Psoas muscle (tissue), 8 donors: ENCODE data around the gene SLC22A25. TPM values are rescaled to one million over a fixed set of nuclear protein-coding genes. Genes with fewer than 3 reads are reported as not detected.

Experiments
- ATAC-seq, 4 donors: fragments of 200-7000 bp; cut with Tn5 transposase; one replicate each; pipeline ENCODE4 v1.9.1; 2020; ENCODE audit warnings: moderate library complexity in 3 of 4, mild to moderate bottlenecking in 2 of 4
- DNase-seq, 2 donors: peaks; one replicate each; pipeline ENCODE4 v3.0.0-alpha.2; 2020
- H3K27ac ChIP-seq: fragments of 200-600 bp; one replicate; pipeline ENCODE4 v1.8.0; 2022
- H3K27me3 ChIP-seq, 3 donors: fragments of 200-600 bp in 1 of 3; one replicate each; pipeline versions ENCODE4 v1.6.1 to v1.8.0; 2013 to 2022; ENCODE audit warnings: low read length in 2 of 3, mild to moderate bottlenecking in 2 of 3, moderate library complexity in 1 of 3; ENCODE audit not compliant: insufficient read depth in 3 of 3
- H3K36me3 ChIP-seq, 2 donors: fragments of 200-600 bp in 1 of 2; one replicate each; pipeline versions ENCODE4 v1.6.1 to v1.8.0; 2013 to 2022; ENCODE audit warnings: low read depth in 1 of 2, mild to moderate bottlenecking in 1 of 2, moderate library complexity in 1 of 2; ENCODE audit not compliant: insufficient read depth in 1 of 2
- H3K4me1 ChIP-seq: fragments of 200-600 bp; one replicate; pipeline ENCODE4 v1.8.0; 2022
- H3K4me3 ChIP-seq: fragments of 200-600 bp; one replicate; pipeline ENCODE4 v1.8.0; 2022; ENCODE audit warnings: mild to moderate bottlenecking
- H3K9me3 ChIP-seq: fragments of 200-600 bp; one replicate; pipeline ENCODE4 v1.8.0; 2022
- WGBS, 3 donors: extraction: QIAGEN DNeasy Blood & Tissue Kit; methylation state at CpG; one replicate each; pipeline versions ENCODE4 v1.1.6 to v1.1.7; 2013; 5-methylcytosine and 5-hydroxymethylcytosine counted together
- intact Hi-C, 2 donors: fragments of 100-400 bp; cut with DNase I; formaldehyde crosslinking; loops; one replicate each; pipeline versions ENCODE4 v1.11.0 to v1.14.2; 2022
- long read RNA-seq, 2 donors: library from polyadenylated mRNA; unstranded; transcript quantifications; one replicate each; pipeline ENCODE4 v2.0.0, GENCODE V29; 2021
- polyA plus RNA-seq, 3 donors: library from polyadenylated mRNA; stranded (reverse); fragments of 200-250 nt; gene quantifications; one replicate each; pipeline ENCODE4 v1.2.3, GENCODE V29; 2013
- total RNA-seq, 4 donors: library from RNA; stranded (reverse); fragmentation: NEBNext Ultra II Directional in 2 of 4; extraction: Animal tissue kit (Norgen Biotek cat#: 25700) in 2 of 4; gene quantifications; one replicate each; pipeline versions ENCODE4 v1.2.1 to v1.2.4, GENCODE V29; 2021 to 2023
- TF ChIP-seq, protein P1 (sequence below): fragments of 200-600 bp; IDR thresholded peaks from one replicate; pipeline ENCODE4 v1.8.0; 2022; ENCODE audit warnings: antibody characterized with exemption
- donor health status: healthy with polysubstance abuse.
- donor health status: DM: no; HTN: no; CAD: no; lungs with moderate emphysema.
- donor health status: Bipolar disorder and iron deficiency.
- donor health status: healthy.
- donor health status: DM: yes; HTN: yes; CAD: no.
- donor health status: DM: no; HTN: no; CAD: no.
- donor health status: DM: no; HTN: no; CAD: no.
- donor health status: DM: yes; HTN: yes; CAD: no.

Gene SLC22A25
- not detected for total RNA-seq
- polyA plus RNA-seq = not detected
- long read RNA-seq, donor 1 = 0 reads
- long read RNA-seq, donor 2 = 0 reads

DNA sequence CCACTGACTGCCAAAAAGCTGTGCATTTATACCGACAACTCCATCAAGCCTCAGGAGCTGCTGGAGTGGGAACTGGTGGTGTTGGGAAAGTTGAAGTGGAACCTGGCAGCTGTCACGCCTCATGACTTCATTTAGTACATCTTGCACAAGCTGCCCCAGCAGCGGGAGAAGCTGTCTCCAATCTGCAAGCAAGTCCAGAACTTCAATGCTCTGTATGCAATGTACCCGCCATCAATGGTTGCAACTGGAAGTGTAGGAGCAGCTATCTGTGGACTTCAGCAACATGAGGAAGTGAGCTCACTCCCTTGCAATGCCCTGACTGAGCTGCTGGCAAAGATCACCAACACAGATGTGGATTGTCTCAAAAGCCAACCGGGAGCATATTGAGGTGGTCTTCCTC is at the start of gene SLC22A25:
TSS of gene SLC22A25 (minus strand) at position 67 of the 400 bp plus-strand sequence. CDS start 13,947 bp downstream, outside the sequence.
- TF ChIP-seq, protein P1, sequence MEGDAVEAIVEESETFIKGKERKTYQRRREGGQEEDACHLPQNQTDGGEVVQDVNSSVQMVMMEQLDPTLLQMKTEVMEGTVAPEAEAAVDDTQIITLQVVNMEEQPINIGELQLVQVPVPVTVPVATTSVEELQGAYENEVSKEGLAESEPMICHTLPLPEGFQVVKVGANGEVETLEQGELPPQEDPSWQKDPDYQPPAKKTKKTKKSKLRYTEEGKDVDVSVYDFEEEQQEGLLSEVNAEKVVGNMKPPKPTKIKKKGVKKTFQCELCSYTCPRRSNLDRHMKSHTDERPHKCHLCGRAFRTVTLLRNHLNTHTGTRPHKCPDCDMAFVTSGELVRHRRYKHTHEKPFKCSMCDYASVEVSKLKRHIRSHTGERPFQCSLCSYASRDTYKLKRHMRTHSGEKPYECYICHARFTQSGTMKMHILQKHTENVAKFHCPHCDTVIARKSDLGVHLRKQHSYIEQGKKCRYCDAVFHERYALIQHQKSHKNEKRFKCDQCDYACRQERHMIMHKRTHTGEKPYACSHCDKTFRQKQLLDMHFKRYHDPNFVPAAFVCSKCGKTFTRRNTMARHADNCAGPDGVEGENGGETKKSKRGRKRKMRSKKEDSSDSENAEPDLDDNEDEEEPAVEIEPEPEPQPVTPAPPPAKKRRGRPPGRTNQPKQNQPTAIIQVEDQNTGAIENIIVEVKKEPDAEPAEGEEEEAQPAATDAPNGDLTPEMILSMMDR = no peak
- ATAC-seq (no peak), DNase-seq (no peak)
- H3K4me1 ChIP-seq = no peaks in the 10 kb centered on the region
- no peaks in the 10 kb centered on the region for H3K36me3 ChIP-seq
- no peaks in the 10 kb centered on the region for H3K9me3 ChIP-seq
- H3K27ac ChIP-seq = no peak within 1 kb of the TSS
- 70 to 73% (median 72%) methylated on average over 5 of the region's 5 CpGs for WGBS, 3 donors
- no peak within 1 kb of the TSS for H3K4me3 ChIP-seq
- intact Hi-C loops = no loop called here
- peaks cover 0 to 2% (median 0%) of the 10 kb centered on the region in 3 donors for H3K27me3 ChIP-seq

DNA sequence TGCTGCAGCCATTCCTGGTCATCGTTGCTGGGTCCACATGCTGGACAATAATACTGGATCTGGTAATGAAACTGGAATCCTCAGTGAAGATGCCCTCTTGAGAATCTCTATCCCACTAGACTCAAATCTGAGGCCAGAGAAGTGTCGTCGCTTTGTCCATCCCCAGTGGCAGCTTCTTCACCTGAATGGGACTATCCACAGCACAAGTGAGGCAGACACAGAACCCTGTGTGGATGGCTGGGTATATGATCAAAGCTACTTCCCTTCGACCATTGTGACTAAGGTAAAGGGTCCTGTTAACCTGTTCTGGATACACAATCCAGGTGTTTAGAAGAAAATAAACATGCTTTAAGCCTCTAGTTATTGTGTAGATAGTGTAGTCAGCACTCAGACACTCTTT is 46.9 kb upstream of the SLC22A25 start:
- TF ChIP-seq, protein P1 = no peak
- WGBS, 3 donors = 79 to 84% (median 81%) methylated on average over 4 of the region's 4 CpGs
- DNase-seq = no peak
- Histone ChIP-seq H3K9me3 (no peaks in the 10 kb centered on the region), H3K4me3 (no peak overlapping the region), H3K27ac (no peak overlapping the region), H3K36me3 (no peaks in the 10 kb centered on the region), H3K27me3 (no peaks in the 10 kb centered on the region), H3K4me1 (no peaks in the 10 kb centered on the region)
- ATAC-seq = no peak
- intact Hi-C loops = no loop called here

DNA sequence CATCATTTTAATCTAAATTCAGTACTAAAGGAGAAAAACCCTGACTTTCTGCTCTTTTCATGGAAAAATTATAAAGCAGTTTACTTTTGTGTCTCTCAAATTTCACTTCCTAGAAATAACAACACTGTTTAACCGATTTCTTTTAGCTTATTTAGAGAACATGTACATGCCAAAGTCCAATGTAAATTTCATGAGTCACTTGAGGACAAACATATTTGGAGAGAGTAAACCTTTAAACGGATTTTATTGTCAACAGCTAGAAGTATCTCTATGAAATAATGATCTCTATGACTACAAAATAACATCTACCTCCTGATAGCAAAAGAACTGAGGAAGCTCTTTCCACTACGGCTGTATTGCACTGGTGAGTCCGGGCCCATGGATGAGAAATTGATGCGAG is 46.3 kb upstream of the SLC22A25 start:
- Histone ChIP-seq H3K4me1 (no peaks in the 10 kb centered on the region), H3K9me3 (no peaks in the 10 kb centered on the region), H3K27ac (no peak overlapping the region), H3K4me3 (no peak overlapping the region), H3K36me3 (no peaks in the 10 kb centered on the region), H3K27me3 (no peaks in the 10 kb centered on the region)
- 70 to 73% (median 72%) methylated on average over 5 of the region's 5 CpGs for WGBS, 3 donors
- DNase-seq (no peak), ATAC-seq (no peak)
- intact Hi-C loops = no loop called here
- TF ChIP-seq, protein P1 = no peak

DNA sequence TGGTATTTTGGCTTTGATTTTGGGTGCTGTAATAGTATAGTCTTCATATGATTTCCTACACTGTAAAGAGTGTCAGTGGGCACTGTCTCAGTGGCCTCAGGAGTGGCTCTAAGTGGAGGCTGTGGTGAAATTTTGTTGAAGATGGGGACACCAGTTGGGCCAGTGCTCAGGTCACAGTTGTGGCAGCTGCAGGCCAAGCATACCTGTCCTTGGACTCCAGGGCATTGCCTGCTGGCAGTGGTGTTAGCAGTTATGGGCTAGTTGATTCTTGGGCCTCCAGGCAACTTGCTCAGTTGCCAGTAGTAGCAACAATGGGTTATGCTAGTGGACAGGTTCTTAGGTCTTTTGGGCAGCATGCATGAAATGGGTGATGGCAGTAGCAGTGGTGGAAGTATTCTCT is 39.2 kb upstream of the SLC22A25 start:
- Histone ChIP-seq H3K27ac (no peak overlapping the region), H3K27me3 (peaks cover 0 to 2% (median 0%) of the 10 kb centered on the region in 3 donors), H3K9me3 (no peaks in the 10 kb centered on the region), H3K4me1 (no peaks in the 10 kb centered on the region), H3K36me3 (no peaks in the 10 kb centered on the region), H3K4me3 (no peak overlapping the region)
- ATAC-seq (no peak), DNase-seq (no peak)
- TF ChIP-seq, protein P1 = no peak
- intact Hi-C loops = no loop called here

DNA sequence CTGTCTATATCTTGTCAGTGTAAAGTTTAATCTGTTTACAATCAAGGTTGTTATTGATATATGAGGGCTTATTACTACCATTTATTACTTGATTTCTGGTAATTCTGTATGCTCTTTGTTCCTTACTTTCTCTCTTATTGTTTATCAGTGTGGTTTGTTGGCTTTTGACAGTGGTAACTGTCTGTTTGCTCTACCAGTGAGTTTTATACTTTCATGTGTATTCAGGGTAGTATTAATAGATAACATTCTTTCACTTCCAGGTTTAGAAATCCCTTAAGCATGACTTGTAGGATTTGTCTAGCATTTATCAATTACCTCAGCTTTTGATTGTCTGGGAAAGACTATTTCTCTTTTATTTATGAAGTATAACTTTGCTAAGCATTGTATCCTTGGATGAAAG is 37.5 kb upstream of the SLC22A25 start:
- Histone ChIP-seq H3K36me3 (no peaks in the 10 kb centered on the region), H3K4me1 (no peaks in the 10 kb centered on the region), H3K9me3 (no peaks in the 10 kb centered on the region), H3K27ac (no peak overlapping the region), H3K27me3 (peaks cover 0 to 2% (median 0%) of the 10 kb centered on the region in 3 donors), H3K4me3 (no peak overlapping the region)
- TF ChIP-seq, protein P1 = no peak
- no peak for DNase-seq
- intact Hi-C loops = no loop called here
- ATAC-seq = no peak
